ENCODE data around the gene ENTPD3.
"Not testable (repeated sequence)": the region's sequence is repeated elsewhere in the genome, so short reads cannot be mapped to it uniquely, and the experiment has no call there.

ENTPD3 gene

DNA sequence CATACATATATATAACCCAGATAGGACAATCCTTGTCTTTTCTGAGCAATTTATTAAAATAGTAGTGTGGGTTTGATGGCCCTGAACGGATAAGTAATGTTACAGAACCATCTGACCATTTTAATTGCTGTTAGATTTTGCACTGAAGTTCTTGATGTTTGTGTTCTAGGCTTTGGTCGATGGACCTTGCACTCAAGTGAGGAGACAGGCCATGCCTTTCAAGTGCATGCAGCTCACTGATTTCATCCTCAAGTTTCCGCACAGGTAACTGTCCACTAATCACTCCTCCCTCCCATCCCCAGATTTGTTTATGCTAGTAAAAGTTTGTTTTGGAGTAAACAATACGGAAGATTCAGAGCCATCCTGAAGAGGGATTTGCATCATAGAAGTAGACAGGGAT, 71.5 kb downstream of the ENTPD3 start:
- Mint-ChIP-seq H3K4me3 (peak overlapping the region; percentile 94), H3K4me1 (peaks cover 39% of the 10 kb centered on the region), H3K9me3 (no peaks in the 10 kb centered on the region), H3K27me3 (ENCODE audit: low read depth, poor library complexity) (peaks cover 10% of the 10 kb centered on the region), H3K36me3 (ENCODE audit: low read depth) (peaks cover 49% of the 10 kb centered on the region), H3K27ac (no peak overlapping the region)
- no peak for TF ChIP-seq CTCF (IDR thresholded peaks at IDR 0.05)
- no peak for DNase-seq

GRCh38 chr3:40460481-40460880, 73.5 kb downstream of the ENTPD3 start:
- not testable (repeated sequence) for H3K27ac Mint-ChIP-seq; DNase-seq; H3K4me3 Mint-ChIP-seq; H3K9me3 Mint-ChIP-seq; H3K27me3 Mint-ChIP-seq (ENCODE audit: low read depth, poor library complexity)
- peaks cover 66% of the 10 kb centered on the region for H3K36me3 Mint-ChIP-seq (ENCODE audit: low read depth)
- H3K4me1 Mint-ChIP-seq = peaks cover 32% of the 10 kb centered on the region

DNA sequence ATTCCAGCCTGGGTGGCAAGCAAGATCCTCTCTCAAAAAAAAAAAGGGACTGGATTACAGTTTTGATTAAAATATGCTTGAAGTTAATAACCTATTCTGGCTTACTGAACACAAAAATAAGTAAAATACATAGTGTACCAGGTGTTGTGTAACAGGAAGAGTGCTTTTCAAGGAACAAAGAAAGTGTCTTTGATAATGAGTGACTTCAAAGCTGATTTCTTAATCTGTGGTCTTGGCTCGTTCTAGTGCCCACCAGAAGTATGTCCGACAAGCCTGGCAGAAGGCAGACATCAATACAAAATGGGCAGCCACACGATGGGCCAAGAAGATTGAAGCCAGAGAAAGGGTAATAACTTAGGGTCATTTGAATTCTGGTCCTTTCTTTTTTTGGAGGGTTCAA, 74.2 kb downstream of the ENTPD3 start:
- Mint-ChIP-seq H3K27me3 (ENCODE audit: low read depth, poor library complexity) (peaks cover 5% of the 10 kb centered on the region), H3K4me1 (peaks cover 27% of the 10 kb centered on the region), H3K36me3 (ENCODE audit: low read depth) (peaks cover 68% of the 10 kb centered on the region), H3K9me3 (no peaks in the 10 kb centered on the region), H3K4me3 (no peak overlapping the region), H3K27ac (peak overlapping the region; percentile 81)
- DNase-seq = no peak
- TF ChIP-seq CTCF (IDR thresholded peaks at IDR 0.05) = no peak

GRCh38 chr3:40462838-40463237, 75.9 kb downstream of the ENTPD3 start:
- not testable (repeated sequence) for H3K9me3 Mint-ChIP-seq; H3K27ac Mint-ChIP-seq; DNase-seq; H3K27me3 Mint-ChIP-seq (ENCODE audit: low read depth, poor library complexity); H3K4me3 Mint-ChIP-seq
- H3K4me1 Mint-ChIP-seq = peaks cover 15% of the 10 kb centered on the region
- H3K36me3 Mint-ChIP-seq (ENCODE audit: low read depth) = peaks cover 75% of the 10 kb centered on the region

DNA sequence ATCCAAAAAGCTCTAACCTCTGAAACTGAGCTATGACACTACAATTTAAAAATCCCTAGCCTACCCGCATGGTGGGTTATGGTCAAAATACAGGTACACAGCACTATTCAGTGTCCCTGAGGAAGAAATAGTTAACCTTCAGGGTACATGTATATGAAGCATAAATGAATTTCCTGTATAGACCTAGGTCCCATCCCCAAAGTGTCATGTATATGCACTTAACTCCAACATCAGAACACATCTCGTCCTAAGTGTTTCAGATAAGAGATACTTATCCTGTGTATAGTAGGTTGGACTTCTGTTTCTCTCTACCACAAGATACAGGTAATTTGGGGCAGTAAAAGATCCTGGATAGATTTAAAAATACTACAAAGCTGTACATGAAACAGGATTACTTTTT, 76.6 kb downstream of the ENTPD3 start:
- DNase-seq = no peak
- Mint-ChIP-seq H3K27ac (no peak overlapping the region), H3K4me1 (peaks cover 8% of the 10 kb centered on the region), H3K4me3 (no peak overlapping the region), H3K9me3 (no peaks in the 10 kb centered on the region), H3K27me3 (ENCODE audit: low read depth, poor library complexity) (no peaks in the 10 kb centered on the region), H3K36me3 (ENCODE audit: low read depth) (peaks cover 74% of the 10 kb centered on the region)
- no peak for TF ChIP-seq CTCF (IDR thresholded peaks at IDR 0.05)

GRCh38 chr3:40464339-40465110, 77.5 kb downstream of the ENTPD3 start:
- Mint-ChIP-seq H3K9me3 (no peaks in the 10 kb centered on the region), H3K27ac (peak overlapping the region; percentile 67), H3K4me1 (no peaks in the 10 kb centered on the region), H3K36me3 (ENCODE audit: low read depth) (peaks cover 66% of the 10 kb centered on the region), H3K4me3 (no peak overlapping the region), H3K27me3 (ENCODE audit: low read depth, poor library complexity) (no peaks in the 10 kb centered on the region)
- no peak for DNase-seq
- no peak for TF ChIP-seq CTCF (IDR thresholded peaks at IDR 0.05)

GRCh38 chr3:40465111-40465407, 78.1 kb downstream of the ENTPD3 start:
- no peak for TF ChIP-seq CTCF (IDR thresholded peaks at IDR 0.05)
- Mint-ChIP-seq H3K36me3 (ENCODE audit: low read depth) (peaks cover 65% of the 10 kb centered on the region), H3K4me1 (no peaks in the 10 kb centered on the region), H3K9me3 (no peaks in the 10 kb centered on the region), H3K4me3 (no peak overlapping the region), H3K27me3 (ENCODE audit: low read depth, poor library complexity) (no peaks in the 10 kb centered on the region), H3K27ac (peak overlapping the region; percentile 15)
- DNase-seq = no peak
